DMS 273 treated with DMSO at 0.1 percent for 48 hours (cell line): ENCODE measurements around the gene FBXW11.
"Not testable (repeated sequence)": the region's sequence is repeated elsewhere in the genome, so short reads cannot be mapped to it uniquely, and the experiment has no call there.

Experiments used
- DNase-seq: peaks from one replicate; lab custom pipeline; 2025; lab: John Stamatoyannopoulos, UW

Gene FBXW11

DNA sequence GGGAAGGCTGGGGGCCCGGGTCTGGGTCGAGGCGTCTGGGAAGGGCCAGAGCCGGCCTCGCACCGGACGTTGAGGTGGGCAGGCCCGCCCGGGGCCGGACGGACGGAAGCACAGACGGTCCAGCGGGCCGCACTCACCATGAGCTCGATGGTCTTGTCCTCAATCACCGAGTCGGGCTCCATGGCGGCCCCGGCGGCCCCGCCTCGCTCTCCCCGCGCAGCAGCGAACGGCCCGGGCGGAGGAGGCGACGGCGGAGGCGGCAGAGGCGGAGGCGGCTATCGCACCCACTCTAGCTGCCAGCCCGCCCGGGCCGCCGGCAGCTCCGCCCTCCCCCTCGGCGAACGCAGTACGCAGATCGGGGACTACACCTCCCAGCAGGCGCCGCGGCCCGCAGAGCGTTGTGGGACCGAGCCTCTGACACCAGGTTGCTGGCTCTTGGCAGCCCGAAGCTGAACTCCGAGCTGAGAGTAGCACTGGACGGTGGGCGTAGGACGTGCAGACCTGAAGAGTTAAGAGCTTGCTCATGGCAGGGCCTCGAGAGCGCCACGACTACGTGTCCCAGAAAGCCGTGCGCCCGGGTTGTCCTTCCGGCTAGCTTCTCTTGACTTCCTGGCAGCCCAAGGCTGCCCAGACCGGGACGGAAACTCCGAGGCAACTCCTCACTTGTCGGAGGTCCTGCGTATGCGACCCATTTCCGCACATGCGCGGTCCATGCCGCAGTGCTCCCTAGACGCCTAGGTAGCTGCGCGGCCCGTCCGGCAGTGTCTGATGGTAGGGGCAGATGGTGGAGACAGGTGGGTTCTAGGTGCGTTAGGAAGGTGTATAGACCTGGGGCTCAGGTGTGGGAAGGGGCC lies at the start of gene FBXW11:
FBXW11 (minus strand) TSS at position 318 of the 854 bp plus-strand sequence; CDS start at position 182, 136 bp downstream.
- DNase-seq, result peak; percentile 95

DNA sequence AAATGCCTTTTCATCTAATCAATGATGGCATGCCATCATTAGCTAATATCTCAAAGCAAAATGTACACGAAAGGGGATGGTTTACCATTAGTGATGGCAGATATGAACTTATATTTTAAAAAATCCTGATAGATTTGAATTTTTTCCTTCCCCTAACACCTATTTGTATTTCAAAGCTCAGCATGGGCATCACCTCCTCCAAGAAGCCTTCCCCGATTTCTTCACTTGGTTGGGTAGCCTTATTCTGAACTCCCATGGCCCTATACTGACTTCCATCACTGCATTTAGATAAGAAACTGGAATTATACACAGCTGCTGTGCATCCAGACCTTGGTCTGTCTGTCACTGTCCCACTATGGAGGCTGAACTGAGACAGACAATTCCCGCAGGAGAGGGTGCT lies 49.6 kb upstream of the FBXW11 start:
- DNase-seq, result no peak

DNA sequence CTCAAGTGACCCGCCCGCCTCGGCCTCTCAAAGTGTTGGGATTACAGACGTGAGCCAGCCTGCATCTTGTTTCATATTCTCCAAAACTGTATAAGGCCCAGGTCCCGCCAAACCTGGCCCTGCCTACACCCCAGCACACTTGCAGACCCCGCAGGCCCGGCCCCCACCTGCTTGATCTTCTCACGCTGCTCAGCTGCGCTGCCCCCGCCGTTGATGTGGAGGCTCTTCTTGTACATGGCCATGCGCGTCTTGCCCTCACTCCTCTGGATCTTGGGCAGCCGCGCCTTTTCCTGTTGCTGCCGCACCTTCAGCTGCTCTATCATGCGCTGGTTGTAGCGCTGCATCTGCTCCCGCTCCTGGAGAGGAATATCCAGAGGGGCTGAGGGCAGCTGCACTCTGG lies 49.0 kb upstream of the FBXW11 start:
- DNase-seq, result no peak

GRCh38 chr5:172054611-172055153 lies 48.2 kb upstream of the FBXW11 start:
- no peak for DNase-seq

GRCh38 chr5:172052450-172053236 lies 46.2 kb upstream of the FBXW11 start:
- no peak for DNase-seq

GRCh38 chr5:172051643-172052339 lies 45.4 kb upstream of the FBXW11 start:
- no peak for DNase-seq

- no peak for DNase-seq
These were observed 43.6 kb upstream of the FBXW11 start for GRCh38 chr5:172050080-172050479.

- no peak for DNase-seq
These were observed 42.9 kb upstream of the FBXW11 start for GRCh38 chr5:172049226-172049796.

- no peak for DNase-seq
These were observed 42.2 kb upstream of the FBXW11 start for GRCh38 chr5:172048539-172049101.

GRCh38 chr5:172048170-172048422 lies 41.7 kb upstream of the FBXW11 start:
- DNase-seq, result no peak

GRCh38 chr5:172046593-172046992 lies 40.2 kb upstream of the FBXW11 start:
- DNase-seq, result no peak

DNA sequence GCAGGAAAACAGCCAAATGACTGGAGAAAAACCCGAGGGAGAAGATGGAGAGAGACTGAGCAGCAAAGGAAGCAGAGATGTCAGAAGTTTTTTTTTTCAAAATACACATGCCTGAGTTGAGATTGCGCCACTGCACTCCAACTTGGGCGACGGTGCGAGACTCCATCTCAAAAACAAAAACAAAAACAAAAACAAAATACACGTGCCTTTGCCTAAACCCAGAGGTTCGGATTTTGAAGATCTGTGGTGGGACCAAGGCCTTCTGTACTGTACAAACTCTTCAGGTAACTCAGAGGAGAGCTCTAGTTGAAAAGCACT lies 38.8 kb upstream of the FBXW11 start:
- DNase-seq, result no peak

DNA sequence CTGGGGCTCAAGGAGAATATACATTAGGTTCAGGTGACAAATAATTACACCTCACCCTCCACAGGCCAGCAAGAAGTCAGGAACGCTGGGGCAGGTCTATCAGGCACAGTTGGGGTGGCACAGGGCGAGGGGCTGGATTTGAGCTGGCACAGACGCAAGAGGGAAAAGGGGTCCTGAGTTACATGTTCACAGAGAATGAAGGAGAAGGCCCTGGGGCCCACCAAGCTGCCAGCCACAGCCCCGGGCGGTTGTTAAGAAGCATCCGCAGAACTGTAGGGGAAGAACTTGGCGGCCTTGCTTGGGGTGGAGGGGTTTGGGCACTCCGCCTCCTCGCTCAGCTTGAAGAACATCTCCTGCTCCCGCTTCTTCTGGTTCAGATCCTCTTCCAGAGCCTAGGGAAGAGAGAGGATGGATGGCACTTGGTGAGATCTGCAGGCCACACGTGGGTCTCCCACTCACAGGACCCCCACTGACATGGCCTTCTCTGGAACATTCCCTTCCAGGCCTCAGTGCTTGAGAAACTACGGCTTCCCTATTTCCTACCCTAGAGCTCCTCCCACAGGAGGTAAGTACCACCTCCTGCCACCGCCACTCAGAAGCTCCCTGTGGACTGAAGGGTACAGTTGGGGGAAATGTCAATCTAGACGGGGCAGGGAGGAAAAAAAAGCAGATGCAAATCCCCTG lies 38.3 kb upstream of the FBXW11 start:
- no peak for DNase-seq

- DNase-seq, result no peak
These were observed 37.4 kb upstream of the FBXW11 start for GRCh38 chr5:172043865-172044264.

DNA sequence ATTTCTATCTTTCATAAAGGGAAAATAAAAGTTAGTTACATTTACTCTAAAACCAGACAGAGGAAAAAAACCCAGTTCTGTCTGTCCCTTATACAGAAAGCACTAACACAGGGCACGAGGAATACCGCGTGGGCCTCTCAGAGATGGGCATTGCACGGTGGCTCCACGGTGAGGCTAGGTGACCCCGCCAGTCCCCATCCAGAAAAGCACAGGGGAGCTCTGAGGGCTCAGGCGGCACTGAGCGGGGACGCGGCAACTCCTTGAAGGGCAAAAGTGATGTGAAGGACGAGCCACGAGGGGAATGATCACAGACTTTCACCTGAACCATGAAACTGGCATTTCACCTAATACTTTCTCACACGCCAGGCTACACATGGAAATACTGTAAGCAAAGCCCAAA lies 35.7 kb upstream of the FBXW11 start:
- DNase-seq, result no peak

DNA sequence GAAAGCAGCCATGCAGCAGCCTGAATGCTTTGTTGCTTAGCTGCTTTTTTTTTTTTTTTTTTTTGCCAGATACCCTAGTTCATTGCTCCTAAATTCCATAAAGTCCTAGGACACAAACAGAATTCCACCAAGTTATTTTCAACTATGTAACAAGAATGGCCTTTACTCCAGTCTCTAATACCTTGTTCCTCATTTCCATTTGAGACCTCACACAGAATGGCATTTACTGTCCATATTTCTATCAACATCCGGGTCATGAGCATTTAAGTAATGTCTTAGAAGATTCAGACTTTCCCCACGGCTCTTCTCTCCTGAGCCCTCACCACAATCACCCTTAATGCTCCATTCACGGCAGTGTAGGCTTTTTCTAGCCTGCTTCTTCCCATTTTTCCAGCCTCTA lies 31.7 kb upstream of the FBXW11 start:
- no peak for DNase-seq

DNA sequence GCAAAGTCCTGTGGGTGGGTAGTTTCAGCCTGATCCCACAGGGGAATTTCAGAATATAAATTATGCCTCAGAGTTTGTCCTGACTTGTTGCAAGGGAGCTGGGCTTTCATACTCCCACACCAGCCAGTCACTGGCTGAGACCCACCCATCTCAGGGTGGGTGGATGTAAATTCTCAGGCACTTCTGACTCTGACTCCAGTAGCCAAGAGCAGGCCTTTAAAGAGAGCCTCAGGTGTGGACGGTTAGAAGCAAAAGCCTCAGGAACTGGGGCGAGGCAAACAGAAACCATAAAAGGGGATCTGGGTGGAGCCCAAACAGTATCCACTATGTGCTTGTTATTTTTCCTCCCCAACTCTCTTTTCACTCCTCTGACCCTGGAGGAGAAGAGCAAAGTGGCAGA lies 28.6 kb upstream of the FBXW11 start:
- no peak for DNase-seq

DNA sequence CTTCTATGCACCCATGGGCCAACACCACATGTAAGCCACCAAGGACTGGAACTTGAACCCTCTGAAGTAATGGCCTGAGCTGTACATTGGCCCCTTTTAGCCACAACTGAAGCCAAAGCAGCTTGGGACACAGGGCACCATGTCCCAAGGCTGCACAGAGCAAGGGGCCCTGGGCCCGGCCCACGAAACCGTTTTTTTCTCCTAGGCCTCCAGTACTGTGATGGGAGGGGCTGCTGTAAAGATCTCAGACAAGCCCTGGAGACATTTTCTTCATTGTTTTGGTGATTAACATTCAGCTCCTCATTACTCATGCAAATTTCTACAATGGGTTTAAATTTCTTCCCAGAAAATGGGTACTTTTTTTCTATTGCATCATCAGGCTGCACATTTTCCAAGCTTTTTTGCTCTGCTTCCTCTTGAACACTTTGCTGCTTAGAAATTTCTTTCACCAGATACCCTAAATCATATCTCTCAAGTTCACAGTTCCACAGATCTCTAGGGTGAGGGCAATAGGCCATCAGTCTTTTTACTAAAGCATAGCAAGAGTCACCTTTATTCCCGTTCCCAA lies 25.5 kb upstream of the FBXW11 start:
- no peak for DNase-seq

DNA sequence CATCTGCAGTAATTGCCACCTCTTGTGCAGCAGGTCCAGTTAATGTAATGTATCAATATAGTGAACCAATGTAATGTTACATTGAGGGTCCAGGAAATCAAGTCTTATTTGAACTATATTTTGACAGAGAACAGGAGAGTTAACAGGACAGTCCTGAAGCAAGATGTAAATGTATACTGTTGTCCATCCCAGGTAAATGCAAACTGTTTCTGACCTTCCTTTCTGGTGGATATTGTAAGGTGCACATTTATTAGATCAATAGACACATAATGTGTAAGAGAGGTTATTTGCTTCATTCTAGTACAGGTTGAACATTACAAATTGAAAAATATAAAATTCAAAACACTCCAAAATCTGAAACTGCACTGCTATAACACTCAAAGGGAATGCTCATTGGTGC lies 23.4 kb upstream of the FBXW11 start:
- DNase-seq, result no peak

DNA sequence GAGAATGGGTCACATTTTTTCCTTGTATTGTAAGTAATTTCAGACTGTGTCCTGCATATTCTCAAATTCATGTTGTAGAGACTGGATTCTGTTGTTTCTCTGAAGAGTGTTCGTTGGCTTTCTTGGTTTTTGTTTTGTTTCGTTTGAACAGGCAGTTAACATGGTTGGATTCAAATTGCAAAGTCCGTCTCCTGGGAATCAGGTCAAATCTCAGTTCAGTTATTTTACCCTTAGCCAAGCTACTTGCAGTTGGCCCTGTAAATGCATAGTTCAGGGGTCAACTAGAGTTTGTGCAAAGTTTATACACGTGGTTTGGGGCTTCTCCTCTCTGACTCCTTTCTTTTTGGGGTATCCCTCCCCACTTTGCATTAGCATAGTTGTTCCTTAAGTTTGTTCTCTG lies 21.7 kb upstream of the FBXW11 start:
- no peak for DNase-seq

DNA sequence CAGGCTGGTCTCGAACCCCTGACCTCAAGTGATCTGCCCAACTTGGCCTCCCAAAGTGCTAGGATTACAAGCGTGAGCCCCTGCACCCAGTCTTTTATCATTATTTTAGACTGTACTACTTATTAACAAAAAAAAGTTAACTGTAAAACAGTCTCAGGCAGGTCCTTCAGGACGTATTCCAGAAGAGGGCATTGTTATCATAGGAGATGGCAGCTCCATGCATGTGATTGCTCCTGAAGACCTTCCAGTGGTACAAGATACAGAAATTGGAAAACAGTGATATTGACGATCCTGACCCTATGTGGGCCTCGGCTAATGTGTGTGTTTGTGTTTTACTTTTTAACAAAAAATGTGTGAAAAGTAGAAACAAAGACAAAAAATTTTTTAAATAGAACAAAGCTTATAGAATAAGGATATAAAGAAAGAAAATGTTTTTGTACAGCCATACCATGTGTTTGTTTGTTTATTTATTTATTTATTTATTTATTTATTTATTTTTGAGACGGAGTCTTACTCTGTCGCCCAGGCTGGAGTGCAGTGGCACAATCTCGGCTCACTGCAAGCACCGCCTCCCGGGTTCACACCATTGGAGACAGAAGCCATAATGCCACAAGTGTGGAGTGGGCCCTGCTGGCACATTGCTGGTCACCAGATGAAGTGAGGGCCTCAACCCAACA lies 13.8 kb upstream of the FBXW11 start:
- not testable (repeated sequence) for DNase-seq
